ENCODE measurements around the gene NGRN.

Gene NGRN

GRCh38 chr15:90234096-90234988 is 31.1 kb upstream of the NGRN start, which contains the start of gene GDPGP1:
GDPGP1 (plus strand) TSS chr15:90234209; CDS start chr15:90240909, 6,700 bp downstream.
- in situ Hi-C loops (cut with MboI; ENCODE audit: low pct_unique_long_range_greater_than_20kb, low sequenced_read_pairs, unreplicated experiment) = no loop called here
- no peak for DNase-seq (ENCODE audit: low spot score)
- TF ChIP-seq CTCF (IDR thresholded peaks at IDR 0.05; ENCODE audit: extremely low read depth, insufficient read depth, missing control alignments) = no peak

- no peak for TF ChIP-seq CTCF (IDR thresholded peaks at IDR 0.05; ENCODE audit: extremely low read depth, insufficient read depth, missing control alignments)
- in situ Hi-C loops (cut with MboI; ENCODE audit: low pct_unique_long_range_greater_than_20kb, low sequenced_read_pairs, unreplicated experiment) = no loop called here
- DNase-seq (ENCODE audit: low spot score) = no peak
Measured at GRCh38 chr15:90239371-90239770, 26.1 kb upstream of the NGRN start.

- in situ Hi-C loops (cut with MboI; ENCODE audit: low pct_unique_long_range_greater_than_20kb, low sequenced_read_pairs, unreplicated experiment) = no loop called here
- no peak for DNase-seq (ENCODE audit: low spot score)
- no peak for TF ChIP-seq CTCF (IDR thresholded peaks at IDR 0.05; ENCODE audit: extremely low read depth, insufficient read depth, missing control alignments)
Measured at GRCh38 chr15:90240856-90241255, 24.6 kb upstream of the NGRN start.

GRCh38 chr15:90241343-90242192 is 23.9 kb upstream of the NGRN start:
- in situ Hi-C loops (cut with MboI; ENCODE audit: low pct_unique_long_range_greater_than_20kb, low sequenced_read_pairs, unreplicated experiment) = no loop called here
- TF ChIP-seq CTCF (IDR thresholded peaks at IDR 0.05; ENCODE audit: extremely low read depth, insufficient read depth, missing control alignments) = no peak
- DNase-seq (ENCODE audit: low spot score) = no peak

- no peak for DNase-seq (ENCODE audit: low spot score)
- no peak for TF ChIP-seq CTCF (IDR thresholded peaks at IDR 0.05; ENCODE audit: extremely low read depth, insufficient read depth, missing control alignments)
- in situ Hi-C loops (cut with MboI; ENCODE audit: low pct_unique_long_range_greater_than_20kb, low sequenced_read_pairs, unreplicated experiment) = no loop called here
Measured at GRCh38 chr15:90243943-90244639, 21.4 kb upstream of the NGRN start.

GRCh38 chr15:90248789-90249202 is 16.7 kb upstream of the NGRN start:
- in situ Hi-C loops (cut with MboI; ENCODE audit: low pct_unique_long_range_greater_than_20kb, low sequenced_read_pairs, unreplicated experiment) = no loop called here
- no peak for TF ChIP-seq CTCF (IDR thresholded peaks at IDR 0.05; ENCODE audit: extremely low read depth, insufficient read depth, missing control alignments)

More at GRCh38 chr15:90248789-90249202, 16.7 kb upstream of the NGRN start:
- DNase-seq (ENCODE audit: low spot score) = no peak

Measured in GM13977 (cell line).